ENCODE data around the gene RORC. TPM values are rescaled to one million over a fixed set of nuclear protein-coding genes. Genes with fewer than 3 reads are reported as not detected.
"Not testable (repeated sequence)": the region's sequence is repeated elsewhere in the genome, so short reads cannot be mapped to it uniquely, and the experiment has no call there.

RORC gene
- polyA plus RNA-seq, 1 donor, result 11.8 TPM

- DNase-seq, result not testable (repeated sequence)
Measured at GRCh38 chr1:151769270-151769669, 62.3 kb downstream of the RORC start.

- not testable (repeated sequence) for DNase-seq
Measured at GRCh38 chr1:151768351-151769066, 63.1 kb downstream of the RORC start.

GRCh38 chr1:151763990-151764389 lies 67.6 kb downstream of the RORC start:
- peak; percentile 9 for DNase-seq

- DNase-seq, result peak; percentile 82
Measured at GRCh38 chr1:151762941-151763921, 68.4 kb downstream of the RORC start, which contains the start of gene MRPL9. TSS of gene MRPL9 (minus strand) at chr1:151763496. CDS start at chr1:151763479, 17 bp downstream.

- DNase-seq, result no peak
Measured at GRCh38 chr1:151760597-151761385, 70.8 kb downstream of the RORC start.

- no peak for DNase-seq
Measured at GRCh38 chr1:151759241-151759640, 72.4 kb downstream of the RORC start.

- DNase-seq, result no peak
Measured at GRCh38 chr1:151756291-151756690, 75.3 kb downstream of the RORC start.

Other genes starting within 250 kb of the RORC start
- gene SNX27, start 219.8 kb downstream of the RORC start, polyA plus RNA-seq (ENCODE audit: insufficient read length), result 20.9 TPM
- 0.27 TPM for gene CELF3, start 115.0 kb downstream of the RORC start, polyA plus RNA-seq (ENCODE audit: insufficient read length)
- gene RIIAD1, start 110.3 kb downstream of the RORC start, polyA plus RNA-seq (ENCODE audit: insufficient read length), result not detected
- 69.4 TPM for gene MRPL9, start 68.3 kb downstream of the RORC start, polyA plus RNA-seq (ENCODE audit: insufficient read length)
- gene TDRKH, start 41.3 kb downstream of the RORC start, polyA plus RNA-seq (ENCODE audit: insufficient read length), result 4.1 TPM
- gene LINGO4, start 26.4 kb downstream of the RORC start, polyA plus RNA-seq (ENCODE audit: insufficient read length), result 0.40 TPM
- 0.12 TPM for gene C2CD4D, start 8.0 kb upstream of the RORC start, polyA plus RNA-seq (ENCODE audit: insufficient read length)
- gene THEM5, start 21.9 kb upstream of the RORC start, polyA plus RNA-seq (ENCODE audit: insufficient read length), result 0.37 TPM
- 15.0 TPM for gene THEM4, start 77.7 kb upstream of the RORC start, polyA plus RNA-seq (ENCODE audit: insufficient read length)
- gene S100A10, start 162.1 kb upstream of the RORC start, polyA plus RNA-seq (ENCODE audit: insufficient read length), result 186 TPM
- 168 TPM for gene S100A11, start 205.2 kb upstream of the RORC start, polyA plus RNA-seq (ENCODE audit: insufficient read length)

Measured in hindlimb muscle (tissue), 1 donor.